GM12878 (cell line): ENCODE results near the gene C17orf78. TPM values are rescaled to one million over a fixed set of nuclear protein-coding genes. Genes with fewer than 3 reads are reported as not detected.
"Not testable (repeated sequence)": the region's sequence is repeated elsewhere in the genome, so short reads cannot be mapped to it uniquely, and the experiment has no call there.

ENCODE experiments used
- ATAC-seq: fragments of 200-7000 bp; cut with Tn5 transposase; 3 replicates; pipeline ENCODE4 v1.9.1; 2020; ENCODE audit warnings: mild to moderate bottlenecking, moderate library complexity
- BruUV-seq: library from RNA; stranded (reverse); fragments of 400-500 nt; replicated peaks from 2 replicates; lab custom pipeline; 2021; lab: Mats Ljungman, UMichigan
- CTCF ChIA-PET: fragments of 300-600 bp; sonication (Branson Sonifier 250); formaldehyde crosslinking; extraction: SDS; loops from one replicate; lab custom pipeline; 2021; ENCODE audit warnings: inconsistent platforms; lab: Yijun Ruan, JAX
- POLR2A ChIA-PET: fragments of 350-600 bp; formaldehyde crosslinking; extraction: SDS; loops from one replicate; lab custom pipeline; 2021; ENCODE audit warnings: inconsistent platforms; lab: Charles Lee
- RAD21 ChIA-PET: fragments of 300-600 bp; sonication (Branson Sonifier 250); formaldehyde crosslinking; loops from one replicate; lab custom pipeline; 2023; ENCODE audit warnings: antibody characterized with exemption; ENCODE audit not compliant: unreplicated experiment; lab: Charles Lee
- SMC1A ChIA-PET: fragments of 300-600 bp; sonication (Branson Sonifier 250); formaldehyde crosslinking; loops from one replicate; lab custom pipeline; 2023; ENCODE audit not compliant: unreplicated experiment, uncharacterized antibody; lab: Charles Lee
- DNase-seq: peaks from one replicate; pipeline ENCODE4 v3.0.0-alpha.2; 2011; ENCODE audit warnings: low read depth, low spot score
- FAIRE-seq: peaks from 3 replicates; lab custom pipeline; 2011; peaks lifted over from hg19 to GRCh38; lab: Jason Lieb, UNC
- H2AFZ ChIP-seq: 2 replicates; pipeline ENCODE4 v1.6.0; 2011; ENCODE audit warnings: low read depth, low read length, control low read depth; ENCODE audit not compliant: control insufficient read depth
- H3K27ac ChIP-seq: 2 replicates; pipeline ENCODE4 v1.5.1; 2011; ENCODE audit warnings: control low read depth; ENCODE audit not compliant: control insufficient read depth, insufficient read depth
- H3K27me3 ChIP-seq, 2 experiments: replicated peaks in 1 of 2; 2 replicates each; pipeline versions ENCODE4 v1.6.0 to v1.6.1; 2011; ENCODE audit warnings: low read length in 1 of 2; ENCODE audit not compliant: control insufficient read depth in 2 of 2, insufficient read depth in 2 of 2
- H3K36me3 ChIP-seq, 2 experiments: 2 replicates each; pipeline ENCODE4 v1.5.1; 2011; ENCODE audit warnings: low read length in 1 of 2; ENCODE audit not compliant: control insufficient read depth in 2 of 2, insufficient read depth in 2 of 2
- H3K4me1 ChIP-seq: 2 replicates; pipeline ENCODE4 v1.6.1; 2011; ENCODE audit warnings: mild to moderate bottlenecking, low read length, moderate library complexity, mixed read lengths; ENCODE audit not compliant: control insufficient read depth, insufficient read depth
- H3K4me2 ChIP-seq: 2 replicates; pipeline ENCODE4 v1.6.0; 2011; ENCODE audit warnings: control low read depth; ENCODE audit not compliant: control insufficient read depth, insufficient read depth
- H3K4me3 ChIP-seq: fragments of 200-600 bp; sonication (generic); 2 replicates; pipeline ENCODE4 v1.5.1; 2016
- H3K79me2 ChIP-seq: 2 replicates; pipeline ENCODE4 v1.6.0; 2011; ENCODE audit warnings: low read length; ENCODE audit not compliant: control insufficient read depth, insufficient read depth
- H3K9ac ChIP-seq: 2 replicates; pipeline ENCODE4 v1.8.0; 2011; ENCODE audit warnings: low read length, control low read depth, mixed read lengths; ENCODE audit not compliant: control insufficient read depth, insufficient read depth
- H3K9me3 ChIP-seq: replicated peaks from 3 replicates; pipeline ENCODE4 v1.5.1; 2011; ENCODE audit warnings: mild to moderate bottlenecking, low read length; ENCODE audit not compliant: control insufficient read depth, insufficient read depth
- H4K20me1 ChIP-seq: 2 replicates; pipeline ENCODE4 v1.6.0; 2011; ENCODE audit not compliant: control insufficient read depth, insufficient read depth
- ASH2L ChIP-seq: fragments of 300-600, 200-600 bp; sonication (generic); IDR thresholded peaks from 2 replicates; pipeline ENCODE4 v1.6.1; 2017; ENCODE audit warnings: low read depth, mild to moderate bottlenecking, borderline replicate concordance
- ATF2 ChIP-seq: IDR thresholded peaks from 2 replicates; pipeline ENCODE4 v1.6.1; 2012; ENCODE audit warnings: low read length, inconsistent platforms
- CHD1 ChIP-seq: IDR thresholded peaks from 2 replicates; pipeline ENCODE4 v1.6.1; 2012; ENCODE audit warnings: low read depth, low read length, improper control_type of control experiment
- CHD2 ChIP-seq: IDR thresholded peaks from 2 replicates; pipeline ENCODE4 v1.6.1; 2011; ENCODE audit warnings: low read depth, low read length, improper control_type of control experiment, borderline replicate concordance
- EED ChIP-seq: sonication (generic); IDR thresholded peaks from 2 replicates; pipeline ENCODE4 v1.6.1; 2016; ENCODE audit warnings: antibody characterized with exemption, low read depth
- KLF5 ChIP-seq: fragments of 450-650 bp; IDR thresholded peaks from 2 replicates; pipeline ENCODE4 v1.6.1; 2014; ENCODE audit warnings: mild to moderate bottlenecking; ENCODE audit not compliant: partially characterized antibody
- MLLT1 ChIP-seq: fragments of 450-650 bp; IDR thresholded peaks from 2 replicates; pipeline ENCODE4 v1.6.1; 2016; ENCODE audit warnings: mild to moderate bottlenecking
- MYC ChIP-seq: IDR thresholded peaks from 2 replicates; pipeline ENCODE4 v1.6.1; 2011; ENCODE audit warnings: mild to moderate bottlenecking, low read length, moderate library complexity, inconsistent platforms; ENCODE audit not compliant: insufficient read depth, insufficient replicate concordance, insufficient read length, severe bottlenecking
- PML ChIP-seq: IDR thresholded peaks from 2 replicates; pipeline ENCODE4 v1.6.1; 2012; ENCODE audit warnings: low read length, inconsistent platforms
- RUNX3 ChIP-seq: IDR thresholded peaks from 2 replicates; pipeline ENCODE4 v1.6.1; 2012; ENCODE audit warnings: low read length, inconsistent platforms
- YBX1 ChIP-seq: fragments of 450-650 bp; IDR thresholded peaks from 2 replicates; pipeline ENCODE4 v1.6.1; 2016; ENCODE audit warnings: antibody characterized with exemption
- ZBTB33 ChIP-seq: fragments of 450-650 bp; IDR thresholded peaks from 2 replicates; pipeline ENCODE4 v1.6.1; 2017; ENCODE audit warnings: mild to moderate bottlenecking
- WGBS: methylation state at CpG from one replicate; pipeline ENCODE4 v1.1.6; 2016; ENCODE audit warnings: low lambda C conversion rate; ENCODE audit not compliant: insufficient replicate concordance, insufficient coverage; ENCODE audit errors: missing lambda C conversion rate; 5-methylcytosine and 5-hydroxymethylcytosine counted together
- in situ Hi-C: fragments of 300-500 bp; cut with MboI; formaldehyde crosslinking; loops from 9 replicates; pipeline ENCODE4 v1.14.3; 2018; ENCODE audit warnings: mixed read lengths
- intact Hi-C: fragments of 100-400 bp; cut with micrococcal nuclease; formaldehyde crosslinking; loops from one replicate; pipeline ENCODE4 v1.14.2; 2022; ENCODE audit not compliant: unreplicated experiment
- polyA plus RNA-seq, 11 experiments: library from polyadenylated mRNA; depleted of rRNA in 4 of 11; unstranded in 6 of 11; stranded (reverse) in 5 of 11; fragments of >200 nt; fragmentation: Nextera tagmentation in 4 of 11; fragmentation: Illumina TruSeq in 1 of 11; extraction: Ambion mirVana in 4 of 11; extraction: Trizol in 1 of 11; gene quantifications; 1 replicate in 1 of 11; 2 replicates in 10 of 11; pipeline versions ENCODE4 v1.2.1 to v1.2.3, GENCODE V29; 2011 to 2016; ENCODE audit warnings: inconsistent platforms in 2 of 11, missing spikeins in 2 of 11, low read depth in 1 of 11
- total RNA-seq, 4 experiments: library from RNA; depleted of rRNA in 3 of 4; stranded (reverse); fragments of >200 nt in 3 of 4; fragmentation: Illumina TruSeq in 1 of 4; extraction: Trizol in 1 of 4; gene quantifications; 2 replicates each; pipeline versions ENCODE4 v1.2.1 to v1.2.3, GENCODE V29; 2013 to 2021

Gene C17orf78
- total and polyA plus RNA-seq, 10 of the 15 experiments (the other 5 are each of a cell fraction or from before 2014, with no cell fraction given) = 0.10 TPM; not detected in 9

GRCh38 chr17:37408145-37408479 is 32.3 kb downstream of the C17orf78 start:
- 76% methylated on average over 13 of the region's 13 CpGs for WGBS
- H3K9me3 ChIP-seq, H3K9ac ChIP-seq, BruUV-seq, DNase-seq, H3K27me3 ChIP-seq, FAIRE-seq, H2AFZ ChIP-seq, ATAC-seq, H4K20me1 ChIP-seq, in situ Hi-C loops, H3K36me3 ChIP-seq: not testable (repeated sequence)
- SMC1A ChIA-PET = interaction anchor here (0.7 to 1.7 kb wide), 7 partner anchors 20 to 69 kb away, joined by 3 to 6 read pairs (median 3); no protein-coding TSS in a partner anchor
- CTCF ChIA-PET = interaction anchor here (0.8 to 1.5 kb wide), 5 partner anchors 13 to 201 kb away, joined by 3 to 6 read pairs (median 3); partner anchors contain the start of genes C17orf78 and SYNRG
- POLR2A ChIA-PET = interaction anchor here (0.9 to 2.5 kb wide), 4 partner anchors 16 to 807 kb away, joined by 3 to 8 read pairs (median 3); partner anchors contain the start of gene MRM1
- TF ChIP-seq MLLT1 = 0 out of 2 replicates have a peak, but pooled peaks have one; percentile 13
- intact Hi-C loops = loop anchor here (5.0 kb wide), 2 partner anchors 51 to 84 kb away; no protein-coding TSS in a partner anchor
- RAD21 ChIA-PET = interaction anchor here (1.3 kb wide), 1 partner anchor 80 kb away, joined by 4 read pairs; no protein-coding TSS in a partner anchor
- H3K79me2 ChIP-seq = peaks cover 39% of the 10 kb centered on the region
- H3K4me2 ChIP-seq = peak overlapping the region; percentile 40
- peak overlapping the region; percentile 95; the same call in 1 of the 2 replicates for H3K27ac ChIP-seq
- H3K4me1 ChIP-seq = peaks cover 18% of the 10 kb centered on the region
- H3K4me3 ChIP-seq = peak overlapping the region; percentile 88; the same call in 1 of the 2 replicates

GRCh38 chr17:37410357-37410756 is 34.6 kb downstream of the C17orf78 start:
- SMC1A ChIA-PET = interaction anchor here (0.8 to 1.1 kb wide), 4 partner anchors 10 to 34 kb away, joined by 3 read pairs; no protein-coding TSS in a partner anchor
- TF ChIP-seq CHD2 = no peak
- no peak for TF ChIP-seq ASH2L
- TF ChIP-seq MYC = no peak
- no peak for TF ChIP-seq KLF5
- TF ChIP-seq CHD1 = no peak
- TF ChIP-seq ATF2 = no peak
- TF ChIP-seq PML = no peak
- no peak for TF ChIP-seq RUNX3
- TF ChIP-seq EED = no peak
- no peak for TF ChIP-seq ZBTB33
- TF ChIP-seq YBX1 = no peak

More at GRCh38 chr17:37410357-37410756, 34.6 kb downstream of the C17orf78 start:
- H3K4me3 ChIP-seq = no peak overlapping the region
- CTCF ChIA-PET = interaction anchor here (0.9 kb wide), 1 partner anchor 13 kb away, joined by 4 read pairs; no protein-coding TSS in a partner anchor
- intact Hi-C loops = no loop called here
- WGBS = 95% methylated on average over 3 of the region's 3 CpGs
- no peak overlapping the region for H3K27ac ChIP-seq
- BruUV-seq = no TSS peak
- no peaks in the 10 kb centered on the region for H3K27me3 ChIP-seq
- POLR2A ChIA-PET = interaction anchor here (0.5 to 1.4 kb wide), 4 partner anchors 10 to 199 kb away, joined by 3 to 4 read pairs (median 4); partner anchors contain the start of gene SYNRG
- no peak overlapping the region for H2AFZ ChIP-seq
- FAIRE-seq (no peak), ATAC-seq (no peak), DNase-seq (no peak)
- no peak overlapping the region for H3K4me2 ChIP-seq
- in situ Hi-C loops = no loop called here
- H3K4me1 ChIP-seq = peaks cover 4% of the 10 kb centered on the region
- H3K36me3 ChIP-seq = peaks cover 0 to 10% of the 10 kb centered on the region in 2 experiments; a peak in 2 of 4 replicates
- peaks cover 33% of the 10 kb centered on the region for H3K79me2 ChIP-seq
- RAD21 ChIA-PET = no interaction called here
- H4K20me1 ChIP-seq = no peaks in the 10 kb centered on the region
- H3K9ac ChIP-seq = no peak overlapping the region
- no peaks in the 10 kb centered on the region for H3K9me3 ChIP-seq
